ENCODE results near the gene ESYT1. TPM values are rescaled to one million over a fixed set of nuclear protein-coding genes. Genes with fewer than 3 reads are reported as not detected.
A peak's percentile ranks its signal among the peaks of the same experiment; 100 is the strongest.

ESYT1 gene
- total and polyA plus RNA-seq, 9 of the 15 experiments (the other 6 are each of a cell fraction or from before 2014, with no cell fraction given): 132 to 420 (median 164) TPM

DNA sequence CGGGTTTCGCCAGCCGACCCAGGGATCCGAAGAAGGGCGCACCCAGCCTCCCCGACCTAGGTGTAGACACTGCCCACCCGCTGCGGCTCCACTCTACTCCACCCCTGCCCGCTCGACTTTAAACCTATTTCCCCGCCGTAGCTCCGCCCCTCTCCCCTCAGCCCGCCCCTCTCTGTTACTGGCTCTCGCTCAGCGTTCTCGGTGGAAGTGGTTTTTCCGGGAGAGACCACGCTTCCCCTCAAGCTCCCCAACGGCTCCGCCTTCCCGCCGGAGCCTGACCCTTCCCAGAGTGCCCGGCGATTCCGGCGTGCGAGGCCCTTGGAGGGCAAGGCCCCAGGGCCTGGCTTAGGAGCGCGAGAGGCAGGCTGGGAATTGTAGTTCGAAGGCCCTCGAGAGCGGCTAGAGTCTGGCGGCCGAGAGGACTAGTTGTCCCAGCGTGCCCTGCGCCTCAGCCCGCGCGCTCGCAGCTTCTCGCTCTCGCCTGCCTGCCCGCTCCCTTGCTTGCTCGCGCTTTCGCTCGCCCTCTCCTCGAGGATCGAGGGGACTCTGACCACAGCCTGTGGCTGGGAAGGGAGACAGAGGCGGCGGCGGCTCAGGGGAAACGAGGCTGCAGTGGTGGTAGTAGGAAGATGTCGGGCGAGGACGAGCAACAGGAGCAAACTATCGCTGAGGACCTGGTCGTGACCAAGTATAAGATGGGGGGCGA is 23.8 kb upstream of the ESYT1 start, which contains the start of gene PA2G4 (continued):
- TF ChIP-seq, protein P1, sequence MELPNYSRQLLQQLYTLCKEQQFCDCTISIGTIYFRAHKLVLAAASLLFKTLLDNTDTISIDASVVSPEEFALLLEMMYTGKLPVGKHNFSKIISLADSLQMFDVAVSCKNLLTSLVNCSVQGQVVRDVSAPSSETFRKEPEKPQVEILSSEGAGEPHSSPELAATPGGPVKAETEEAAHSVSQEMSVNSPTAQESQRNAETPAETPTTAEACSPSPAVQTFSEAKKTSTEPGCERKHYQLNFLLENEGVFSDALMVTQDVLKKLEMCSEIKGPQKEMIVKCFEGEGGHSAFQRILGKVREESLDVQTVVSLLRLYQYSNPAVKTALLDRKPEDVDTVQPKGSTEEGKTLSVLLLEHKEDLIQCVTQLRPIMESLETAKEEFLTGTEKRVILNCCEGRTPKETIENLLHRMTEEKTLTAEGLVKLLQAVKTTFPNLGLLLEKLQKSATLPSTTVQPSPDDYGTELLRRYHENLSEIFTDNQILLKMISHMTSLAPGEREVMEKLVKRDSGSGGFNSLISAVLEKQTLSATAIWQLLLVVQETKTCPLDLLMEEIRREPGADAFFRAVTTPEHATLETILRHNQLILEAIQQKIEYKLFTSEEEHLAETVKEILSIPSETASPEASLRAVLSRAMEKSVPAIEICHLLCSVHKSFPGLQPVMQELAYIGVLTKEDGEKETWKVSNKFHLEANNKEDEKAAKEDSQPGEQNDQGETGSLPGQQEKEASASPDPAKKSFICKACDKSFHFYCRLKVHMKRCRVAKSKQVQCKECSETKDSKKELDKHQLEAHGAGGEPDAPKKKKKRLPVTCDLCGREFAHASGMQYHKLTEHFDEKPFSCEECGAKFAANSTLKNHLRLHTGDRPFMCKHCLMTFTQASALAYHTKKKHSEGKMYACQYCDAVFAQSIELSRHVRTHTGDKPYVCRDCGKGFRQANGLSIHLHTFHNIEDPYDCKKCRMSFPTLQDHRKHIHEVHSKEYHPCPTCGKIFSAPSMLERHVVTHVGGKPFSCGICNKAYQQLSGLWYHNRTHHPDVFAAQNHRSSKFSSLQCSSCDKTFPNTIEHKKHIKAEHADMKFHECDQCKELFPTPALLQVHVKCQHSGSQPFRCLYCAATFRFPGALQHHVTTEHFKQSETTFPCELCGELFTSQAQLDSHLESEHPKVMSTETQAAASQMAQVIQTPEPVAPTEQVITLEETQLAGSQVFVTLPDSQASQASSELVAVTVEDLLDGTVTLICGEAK (IDR thresholded peaks at IDR 0.05): no peak
- TF ChIP-seq, protein P1 (CRISPR knock-in tag; IDR thresholded peaks at IDR 0.05): peak; percentile 48; the same call in 1 of the 2 replicates
- TF ChIP-seq JUND (IDR thresholded peaks at IDR 0.05; ENCODE audit: borderline replicate concordance, low read depth, low read length): peak; percentile 68; the same call in 1 of the 2 replicates
- peak; percentile 43; the same call in 1 of the 3 replicates for TF ChIP-seq JUND (tag; IDR thresholded peaks at IDR 0.05; ENCODE audit: borderline replicate concordance, low read depth, low read length)
- TF ChIP-seq, protein P2, sequence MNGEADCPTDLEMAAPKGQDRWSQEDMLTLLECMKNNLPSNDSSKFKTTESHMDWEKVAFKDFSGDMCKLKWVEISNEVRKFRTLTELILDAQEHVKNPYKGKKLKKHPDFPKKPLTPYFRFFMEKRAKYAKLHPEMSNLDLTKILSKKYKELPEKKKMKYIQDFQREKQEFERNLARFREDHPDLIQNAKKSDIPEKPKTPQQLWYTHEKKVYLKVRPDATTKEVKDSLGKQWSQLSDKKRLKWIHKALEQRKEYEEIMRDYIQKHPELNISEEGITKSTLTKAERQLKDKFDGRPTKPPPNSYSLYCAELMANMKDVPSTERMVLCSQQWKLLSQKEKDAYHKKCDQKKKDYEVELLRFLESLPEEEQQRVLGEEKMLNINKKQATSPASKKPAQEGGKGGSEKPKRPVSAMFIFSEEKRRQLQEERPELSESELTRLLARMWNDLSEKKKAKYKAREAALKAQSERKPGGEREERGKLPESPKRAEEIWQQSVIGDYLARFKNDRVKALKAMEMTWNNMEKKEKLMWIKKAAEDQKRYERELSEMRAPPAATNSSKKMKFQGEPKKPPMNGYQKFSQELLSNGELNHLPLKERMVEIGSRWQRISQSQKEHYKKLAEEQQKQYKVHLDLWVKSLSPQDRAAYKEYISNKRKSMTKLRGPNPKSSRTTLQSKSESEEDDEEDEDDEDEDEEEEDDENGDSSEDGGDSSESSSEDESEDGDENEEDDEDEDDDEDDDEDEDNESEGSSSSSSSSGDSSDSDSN (IDR thresholded peaks at IDR 0.05; ENCODE audit: borderline replicate concordance in 1 of 2, low read depth in 2 of 2, low read length in 2 of 2): peak; percentile 77 to 90; a peak in 2 of 4 replicates
- TF ChIP-seq ZNF184 (CRISPR knock-in tag; IDR thresholded peaks at IDR 0.05): no peak
- TF ChIP-seq KDM4B (IDR thresholded peaks at IDR 0.05; ENCODE audit: borderline replicate concordance in 2 of 2, low read depth in 1 of 2): 0 out of 4 replicates have a peak, but pooled peaks of 1 of the 2 experiments have one; percentile 75
- TF ChIP-seq JUN (IDR thresholded peaks at IDR 0.05; ENCODE audit: borderline replicate concordance, low read depth, low read length): peak; percentile 62; the same call in 1 of the 2 replicates
- peak; percentile 93 for TF ChIP-seq JUN (CRISPR knock-in tag; IDR thresholded peaks at IDR 0.05; ENCODE audit: borderline replicate concordance)
- peak; percentile 88 for TF ChIP-seq SP1 (CRISPR knock-in tag; IDR thresholded peaks at IDR 0.05)
- TF ChIP-seq, protein P3, sequence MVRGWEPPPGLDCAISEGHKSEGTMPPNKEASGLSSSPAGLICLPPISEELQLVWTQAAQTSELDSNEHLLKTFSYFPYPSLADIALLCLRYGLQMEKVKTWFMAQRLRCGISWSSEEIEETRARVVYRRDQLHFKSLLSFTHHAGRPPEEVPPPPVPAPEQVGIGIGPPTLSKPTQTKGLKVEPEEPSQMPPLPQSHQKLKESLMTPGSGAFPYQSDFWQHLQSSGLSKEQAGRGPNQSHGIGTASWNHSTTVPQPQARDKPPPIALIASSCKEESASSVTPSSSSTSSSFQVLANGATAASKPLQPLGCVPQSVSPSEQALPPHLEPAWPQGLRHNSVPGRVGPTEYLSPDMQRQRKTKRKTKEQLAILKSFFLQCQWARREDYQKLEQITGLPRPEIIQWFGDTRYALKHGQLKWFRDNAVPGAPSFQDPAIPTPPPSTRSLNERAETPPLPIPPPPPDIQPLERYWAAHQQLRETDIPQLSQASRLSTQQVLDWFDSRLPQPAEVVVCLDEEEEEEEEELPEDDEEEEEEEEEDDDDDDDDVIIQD (CRISPR knock-in tag; IDR thresholded peaks at IDR 0.05): no peak
- peak; percentile 50 for TF ChIP-seq ZKSCAN1 (IDR thresholded peaks at IDR 0.05; ENCODE audit: low read depth, low read length)

All from K562 (cell line).